Measurements from ENCODE around the gene MFSD12.
"Not testable (repeated sequence)": the region's sequence is repeated elsewhere in the genome, so short reads cannot be mapped to it uniquely, and the experiment has no call there.

The MFSD12 gene

DNA sequence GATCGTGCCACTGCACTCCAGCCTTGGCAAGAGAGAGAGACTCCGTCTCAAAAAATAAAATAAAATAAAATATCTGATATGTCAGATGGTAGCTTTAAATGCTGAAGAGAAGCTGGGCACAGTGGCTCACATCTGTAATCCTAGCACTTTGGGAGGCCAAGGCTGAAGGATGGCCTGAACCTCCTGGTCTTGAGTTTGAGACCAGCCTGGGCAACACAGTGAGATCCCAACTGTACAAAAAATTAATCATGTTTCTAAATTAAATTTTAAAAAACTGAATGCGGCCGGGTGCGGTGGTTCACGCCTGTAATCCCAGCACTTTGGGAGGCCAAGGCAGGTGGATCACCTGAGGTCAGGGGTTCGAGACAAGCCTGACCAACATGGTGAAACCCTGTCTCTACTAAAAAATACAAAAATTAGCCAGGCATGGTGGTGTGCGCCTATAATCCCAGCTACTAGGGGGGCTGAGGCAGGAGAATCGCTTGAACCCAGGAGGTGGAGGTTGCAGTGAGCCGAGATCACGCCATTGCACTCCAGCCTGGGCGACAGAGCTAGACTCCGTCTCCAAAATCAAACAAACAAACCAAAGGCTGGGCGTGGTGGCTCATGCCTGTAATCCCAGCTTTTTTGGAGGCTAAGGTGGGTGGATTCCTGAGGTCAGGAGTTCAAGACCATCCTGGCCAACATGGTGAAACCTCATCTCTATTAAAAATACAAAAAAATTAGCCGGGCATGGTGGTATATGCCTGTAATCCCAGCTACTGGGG is 26.8 kb upstream of the MFSD12 start:
- not testable (repeated sequence) for DNase-seq

DNA sequence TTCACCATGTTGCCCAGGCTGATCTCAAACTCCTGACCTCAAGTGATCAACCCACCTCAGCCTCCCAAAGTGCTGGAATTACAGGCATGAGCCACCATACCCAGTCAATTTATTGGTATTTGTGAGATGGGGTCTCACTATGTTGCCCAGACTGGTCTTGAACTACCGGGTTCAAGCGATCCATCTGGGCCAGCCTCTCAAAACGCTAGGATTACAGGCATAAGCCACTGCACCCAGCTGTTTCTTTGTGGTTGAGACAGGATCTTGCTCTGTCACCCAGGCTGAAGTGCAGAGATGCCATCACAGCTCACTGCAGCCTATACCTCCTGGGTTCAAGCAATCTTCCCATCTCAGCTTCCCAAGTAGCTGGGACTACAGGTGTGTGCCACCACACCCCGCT is 24.4 kb upstream of the MFSD12 start:
- DNase-seq, result not testable (repeated sequence)

DNA sequence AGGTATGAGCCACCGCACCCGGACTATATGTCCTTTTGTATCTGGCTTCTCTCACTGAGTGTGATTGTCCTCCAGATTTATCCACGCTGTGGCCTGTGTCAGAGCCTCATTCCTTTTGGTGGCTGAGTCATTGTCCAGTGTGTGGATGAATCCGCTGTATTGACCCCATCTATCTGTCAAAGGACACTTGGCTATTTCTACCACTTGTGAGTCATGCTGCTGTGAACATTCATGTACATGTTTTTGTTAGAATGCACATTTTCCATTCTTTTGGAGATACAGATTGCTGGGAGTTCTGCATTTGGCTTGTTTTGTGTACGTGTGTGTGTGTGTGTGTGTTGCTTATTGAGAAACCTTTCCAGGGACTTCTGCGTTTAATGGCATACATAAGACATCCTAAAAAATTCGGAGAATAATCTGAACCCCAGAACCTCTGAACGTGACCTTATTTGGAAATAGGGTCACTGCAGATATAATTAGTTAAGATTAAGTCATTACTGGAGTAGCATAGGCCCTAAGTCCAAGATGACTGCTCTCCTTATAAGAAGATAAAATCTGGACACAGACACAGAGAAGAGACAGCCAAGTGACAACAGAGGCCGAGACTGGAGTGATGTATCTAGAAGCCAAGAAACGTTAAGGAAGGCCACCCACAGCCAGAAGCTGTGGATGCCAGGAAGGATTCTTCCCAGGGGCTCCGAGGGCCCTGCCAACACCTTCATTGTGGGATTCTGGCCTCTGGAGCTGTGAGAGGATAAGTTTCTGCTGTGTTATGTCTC is 23.0 kb upstream of the MFSD12 start:
- peak; percentile 89 for DNase-seq

DNA sequence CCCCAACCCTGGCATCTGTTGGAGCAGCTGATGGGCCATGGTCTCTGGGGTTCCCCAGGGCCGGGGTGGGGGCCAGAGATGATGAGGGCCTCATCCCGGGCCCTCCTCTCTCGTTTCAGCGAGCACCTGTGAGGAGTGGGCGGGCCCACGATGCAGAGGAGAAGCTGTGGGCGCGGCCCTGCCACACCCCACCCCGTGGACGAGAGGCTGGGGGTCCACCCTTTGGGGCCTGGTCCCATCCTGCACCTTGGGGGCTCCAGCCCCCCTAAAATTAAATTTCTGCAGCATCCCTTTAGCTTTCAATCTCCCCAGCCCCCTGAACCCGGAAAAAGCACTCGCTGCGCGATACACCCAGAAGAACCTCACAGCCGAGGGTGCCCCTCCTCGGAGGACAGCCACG is 21.0 kb upstream of the MFSD12 start:
- DNase-seq, result no peak

DNA sequence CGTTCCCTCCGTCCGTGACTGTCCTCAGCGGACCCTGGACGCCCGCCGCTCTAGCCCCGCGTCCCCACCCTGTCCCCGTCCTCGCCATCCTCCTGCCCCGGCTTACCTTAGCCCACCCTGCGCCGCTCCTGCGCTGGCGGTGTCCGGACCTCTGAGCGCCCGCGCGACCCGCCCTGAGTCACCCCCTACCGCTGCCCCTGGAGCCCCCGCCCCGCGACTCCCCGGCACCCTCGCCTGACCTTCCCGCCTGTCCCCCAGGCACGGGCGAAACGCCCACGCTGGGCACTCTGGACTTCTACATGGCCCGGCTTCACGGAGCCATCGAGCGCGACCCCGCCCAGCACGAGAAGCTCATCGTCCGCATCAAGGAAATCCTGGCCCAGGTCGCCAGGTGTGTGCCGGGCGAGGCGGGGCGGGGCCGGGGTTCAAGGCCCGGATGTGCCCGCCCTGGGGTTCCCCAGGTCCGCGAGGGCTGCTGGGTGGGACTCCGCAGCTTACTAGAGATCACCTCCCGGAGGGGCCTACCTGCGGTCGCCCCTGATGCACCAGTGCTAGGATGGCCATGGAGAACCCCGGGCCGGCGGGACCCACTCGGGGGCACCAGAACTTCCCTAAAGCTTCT is 20.4 kb upstream of the MFSD12 start:
- DNase-seq, result no peak

DNA sequence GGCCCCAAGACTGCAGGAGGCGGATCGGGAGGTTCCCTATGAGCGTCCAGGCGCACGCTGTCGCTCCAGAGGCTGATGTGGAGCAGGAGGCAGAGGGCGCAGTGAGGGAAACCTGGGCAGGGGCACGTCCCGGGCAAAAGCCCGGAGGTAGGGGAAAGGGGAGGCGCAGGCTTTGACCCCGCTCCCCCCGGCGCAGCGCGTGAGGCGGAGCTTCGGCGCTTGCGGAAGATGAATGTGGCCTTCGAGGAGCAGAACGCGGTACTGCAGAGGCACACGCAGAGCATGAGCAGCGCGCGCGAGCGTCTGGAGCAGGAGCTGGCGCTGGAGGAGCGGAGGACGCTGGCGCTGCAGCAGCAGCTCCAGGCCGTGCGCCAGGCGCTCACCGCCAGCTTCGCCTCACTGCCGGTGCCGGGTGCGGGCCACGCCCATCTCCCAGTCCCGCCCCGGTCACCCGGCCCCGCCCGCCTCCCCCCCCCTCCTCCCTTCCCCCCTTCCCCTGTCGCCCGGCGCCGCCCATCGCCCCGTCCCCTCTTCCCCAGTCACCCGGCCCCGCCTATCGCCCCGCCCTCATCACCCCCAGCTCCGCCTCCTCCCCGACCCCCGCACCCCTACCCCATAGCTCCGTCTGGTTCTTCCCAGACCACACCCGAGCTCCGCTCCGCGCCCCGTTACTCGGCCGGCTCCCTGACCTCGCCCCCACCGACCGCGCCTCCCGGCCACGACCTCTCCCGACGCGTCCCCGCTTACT is 19.5 kb upstream of the MFSD12 start:
- peak; percentile 79 for DNase-seq

DNA sequence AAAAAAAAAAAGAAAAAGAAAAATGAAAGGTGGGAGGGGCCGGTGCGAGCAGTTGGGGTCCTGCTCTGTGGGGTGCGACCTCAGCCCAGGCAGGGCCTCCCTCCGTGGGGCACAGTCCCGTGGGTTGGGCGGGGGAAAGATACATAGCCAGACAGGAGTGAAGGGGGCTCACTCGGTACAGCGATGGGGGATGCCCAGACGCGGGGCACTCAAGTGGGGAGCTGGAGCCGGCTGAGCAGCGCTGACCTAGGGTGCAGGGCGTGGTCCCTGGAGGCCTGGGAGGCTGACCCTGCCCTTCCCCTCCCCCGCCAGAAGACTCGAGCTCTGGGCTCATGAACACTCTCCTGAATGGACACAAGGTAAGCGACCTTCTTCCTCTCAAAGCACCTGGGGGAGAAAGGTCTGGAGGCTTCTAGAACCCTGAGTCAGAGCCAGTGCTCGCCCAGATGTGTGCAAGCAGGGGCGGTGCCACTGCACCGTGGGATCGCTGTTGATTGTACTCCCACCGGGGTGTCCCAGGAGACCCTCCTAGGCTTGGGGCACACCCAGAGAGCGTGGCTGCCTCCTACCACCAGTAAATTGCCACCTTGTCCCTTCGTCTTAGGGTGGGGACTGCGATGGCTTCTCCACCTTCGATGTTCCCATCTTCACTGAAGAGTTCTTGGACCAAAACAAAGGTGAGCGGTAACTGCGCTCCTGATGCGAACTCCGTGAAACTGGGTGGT is 18.7 kb upstream of the MFSD12 start:
- DNase-seq, result no peak

DNA sequence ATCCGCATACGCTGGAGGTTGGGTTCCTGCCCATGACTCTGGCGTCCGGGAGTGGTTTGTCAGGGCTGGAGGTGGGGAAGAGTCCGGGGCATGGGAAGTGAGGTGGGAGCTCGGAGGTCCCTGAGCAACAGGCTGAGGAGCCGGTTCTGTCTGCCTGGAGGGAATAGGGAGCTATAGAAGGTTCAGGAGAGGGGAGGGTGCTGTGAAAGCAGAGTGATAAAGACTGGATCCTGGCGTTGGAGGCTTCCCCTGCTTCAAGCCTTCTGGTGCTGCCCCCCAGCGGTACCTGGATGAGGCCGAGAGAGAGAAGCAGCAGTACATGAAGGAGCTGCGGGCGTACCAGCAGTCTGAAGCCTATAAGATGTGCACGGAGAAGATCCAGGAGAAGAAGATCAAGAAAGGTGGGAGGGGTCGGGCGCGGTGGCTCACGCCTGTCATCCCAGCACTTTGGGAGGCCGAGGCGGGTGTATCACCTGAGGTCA is 17.9 kb upstream of the MFSD12 start:
- peak; percentile 31 for DNase-seq

DNA sequence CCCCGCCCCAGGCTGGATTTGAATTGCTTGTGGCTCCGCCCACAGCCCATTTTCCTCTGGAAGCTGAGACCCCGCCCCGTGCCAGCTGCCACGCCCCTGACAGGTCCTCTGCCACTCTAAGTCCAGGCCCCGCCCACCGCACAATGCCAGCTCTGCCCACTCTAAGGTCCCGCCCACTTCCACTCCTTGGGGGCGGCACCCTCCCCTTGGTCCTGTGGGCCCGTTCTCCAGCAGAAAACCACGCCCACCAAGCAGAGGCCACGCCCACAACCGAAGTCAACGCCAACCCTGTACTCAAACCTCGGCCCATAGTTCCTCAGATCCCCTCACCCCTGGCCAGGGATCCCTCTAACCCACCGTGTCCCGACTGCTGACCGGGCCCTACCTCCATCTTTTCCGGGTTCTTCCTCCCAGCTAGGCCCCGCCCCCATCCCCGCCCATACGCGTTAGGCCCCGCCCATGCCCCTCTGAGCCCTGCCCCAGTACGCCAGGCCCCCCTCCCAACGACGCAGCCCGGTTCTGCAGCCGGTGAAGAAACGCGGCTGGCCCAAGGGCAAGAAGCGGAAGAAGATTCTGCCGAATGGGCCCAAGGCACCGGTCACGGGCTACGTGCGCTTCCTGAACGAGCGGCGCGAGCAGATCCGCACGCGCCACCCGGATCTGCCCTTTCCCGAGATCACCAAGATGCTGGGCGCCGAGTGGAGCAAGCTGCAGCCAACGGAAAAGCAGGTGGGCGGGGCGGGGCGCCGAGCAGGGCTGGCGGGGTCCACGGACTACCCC is 16.7 kb upstream of the MFSD12 start:
- DNase-seq, result peak; percentile 93

DNA sequence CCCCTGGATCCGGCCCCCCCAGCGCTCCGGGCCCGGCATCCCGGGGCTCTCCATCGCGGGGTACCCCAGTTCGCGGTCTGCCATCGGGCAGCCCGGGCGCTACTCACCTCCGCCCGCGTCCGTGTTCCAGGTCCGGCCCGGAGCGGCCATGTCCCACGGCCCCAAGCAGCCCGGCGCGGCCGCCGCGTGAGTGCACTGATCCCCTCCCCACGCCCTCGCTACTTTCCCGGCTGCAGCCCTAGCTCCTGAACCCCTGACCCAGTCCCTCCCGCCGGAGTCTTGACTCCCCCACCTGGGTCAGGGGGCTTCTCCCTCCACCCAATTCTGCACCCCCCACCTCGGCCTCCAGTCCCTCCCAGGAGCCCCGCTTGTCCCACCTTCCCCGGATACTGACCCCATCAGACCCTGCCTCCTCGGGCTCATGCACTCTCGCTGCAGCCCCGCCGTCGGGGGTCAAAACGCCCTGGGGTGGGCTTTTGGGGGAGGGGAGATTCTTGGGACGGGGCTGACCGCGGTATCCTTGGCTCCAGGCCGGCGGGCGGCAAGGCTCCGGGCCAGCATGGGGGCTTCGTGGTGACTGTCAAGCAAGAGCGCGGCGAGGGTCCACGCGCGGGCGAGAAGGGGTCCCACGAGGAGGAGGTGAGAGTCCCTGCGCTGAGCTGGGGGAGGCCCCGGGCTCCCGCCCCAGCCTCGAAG is 15.9 kb upstream of the MFSD12 start:
- no peak for DNase-seq

DNA sequence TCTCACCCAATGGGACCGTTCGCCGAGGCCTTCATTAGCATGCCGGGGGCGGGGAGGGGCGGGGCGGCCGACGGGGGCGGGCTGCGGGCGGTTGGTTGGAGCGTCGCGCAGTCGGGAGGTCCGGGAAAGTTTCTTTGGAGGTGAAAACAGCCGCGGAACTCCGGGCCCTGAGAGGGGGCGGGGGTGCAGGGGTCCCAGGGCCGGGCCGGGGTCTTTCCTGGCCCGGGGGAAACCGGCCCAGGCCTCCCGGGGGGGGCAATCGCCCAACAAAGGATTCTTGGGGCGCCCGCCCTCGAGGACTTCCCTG is 15.4 kb upstream of the MFSD12 start, which contains the start of gene HMG20B:
TSS of gene HMG20B (plus strand) at position 90 of the 307 bp plus-strand sequence. CDS start 366 bp downstream, outside the sequence.
- DNase-seq, result no peak

DNA sequence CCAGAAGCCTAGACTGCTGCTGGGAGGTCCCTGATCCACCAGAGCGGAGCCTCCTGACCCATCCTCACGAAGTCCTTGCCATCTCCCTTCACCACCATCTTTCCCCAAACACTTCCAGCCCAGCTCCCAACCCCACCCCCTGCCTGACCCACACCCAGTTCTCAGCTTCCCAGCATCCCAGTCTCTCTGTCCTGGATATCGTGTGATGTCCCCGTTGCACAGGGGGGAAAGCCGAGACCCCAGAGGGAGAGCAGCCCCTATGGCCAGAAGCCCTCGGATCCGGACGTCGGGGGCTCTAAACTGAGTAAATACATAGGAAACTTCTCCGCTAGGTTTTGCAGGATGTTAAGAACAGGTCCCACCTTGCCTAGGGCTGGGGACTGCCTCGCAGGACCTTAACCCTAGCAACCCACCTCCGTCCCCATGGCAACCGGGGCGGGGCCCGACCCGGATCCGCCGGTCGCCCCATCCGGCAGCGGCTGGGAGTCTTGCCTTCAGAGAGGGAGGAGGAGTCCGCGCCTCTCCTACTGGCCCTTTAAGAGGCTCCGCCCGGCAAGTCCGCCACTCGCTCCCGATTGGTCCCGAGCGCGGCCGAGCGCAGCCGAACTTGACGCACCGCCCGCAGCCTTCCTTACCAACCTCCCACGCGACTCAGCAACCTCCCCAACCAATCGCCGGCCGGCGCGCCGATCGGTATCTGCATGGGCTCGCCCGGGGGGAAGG is 14.9 kb upstream of the MFSD12 start:
- peak; percentile 100 for DNase-seq

DNA sequence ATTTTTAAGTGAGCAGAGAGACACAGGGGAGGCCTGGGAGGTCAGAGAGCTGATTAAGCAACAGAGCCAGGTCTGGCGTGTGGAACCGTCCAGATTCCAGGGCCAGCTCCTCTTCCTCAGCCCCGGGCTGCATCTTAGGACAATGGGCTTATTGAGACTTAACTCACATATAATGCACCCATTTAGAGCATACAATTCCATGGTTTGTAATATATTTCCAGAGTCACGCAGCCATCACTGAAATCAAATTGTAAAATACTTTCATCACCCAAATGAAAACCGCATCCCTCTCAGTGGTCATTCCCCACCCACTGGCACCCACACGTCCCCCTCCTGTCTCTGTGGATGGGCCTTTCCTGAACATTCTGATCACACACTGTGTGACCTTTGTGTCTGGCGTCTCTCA is 13.2 kb upstream of the MFSD12 start:
- no peak for DNase-seq

DNA sequence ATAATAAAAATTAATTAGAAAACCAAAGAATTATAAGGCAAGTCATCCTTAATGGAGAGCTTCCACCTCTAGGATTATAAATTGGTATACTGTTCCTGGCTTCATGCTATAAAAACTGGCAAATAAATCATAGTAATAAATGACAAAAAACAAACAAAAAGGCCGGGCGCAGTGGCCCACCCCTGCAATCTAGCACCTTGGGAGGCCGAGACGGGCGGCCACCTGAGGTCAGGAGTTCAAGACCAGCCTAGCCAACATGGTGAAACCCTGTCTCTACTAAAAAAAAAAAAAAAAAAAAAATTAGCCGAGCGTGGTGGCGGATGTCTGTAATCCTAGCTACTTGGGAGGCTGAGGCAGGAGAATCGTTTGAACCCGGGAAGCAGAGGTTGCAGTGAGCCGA is 12.7 kb upstream of the MFSD12 start:
- not testable (repeated sequence) for DNase-seq

DNA sequence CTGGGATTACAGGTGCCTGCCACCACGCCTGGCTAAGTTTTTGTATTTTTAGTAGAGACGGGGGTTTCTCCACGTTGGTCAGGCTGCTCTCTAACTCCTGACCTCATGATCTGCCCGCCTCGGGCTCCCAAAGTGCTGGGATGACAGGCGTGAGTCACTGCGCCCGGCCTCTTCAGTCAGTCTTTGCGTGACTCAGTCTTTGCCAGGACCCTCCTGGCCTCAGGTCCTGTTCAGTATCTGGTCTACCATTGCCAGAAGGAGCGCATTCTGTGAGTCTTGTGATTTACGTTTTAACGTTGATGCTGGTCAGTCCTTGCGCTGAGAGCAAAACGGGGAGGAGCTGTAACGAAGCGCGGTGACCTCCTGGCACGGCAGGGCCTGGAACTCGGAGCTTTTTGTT is 7.8 kb upstream of the MFSD12 start:
- DNase-seq, result no peak

DNA sequence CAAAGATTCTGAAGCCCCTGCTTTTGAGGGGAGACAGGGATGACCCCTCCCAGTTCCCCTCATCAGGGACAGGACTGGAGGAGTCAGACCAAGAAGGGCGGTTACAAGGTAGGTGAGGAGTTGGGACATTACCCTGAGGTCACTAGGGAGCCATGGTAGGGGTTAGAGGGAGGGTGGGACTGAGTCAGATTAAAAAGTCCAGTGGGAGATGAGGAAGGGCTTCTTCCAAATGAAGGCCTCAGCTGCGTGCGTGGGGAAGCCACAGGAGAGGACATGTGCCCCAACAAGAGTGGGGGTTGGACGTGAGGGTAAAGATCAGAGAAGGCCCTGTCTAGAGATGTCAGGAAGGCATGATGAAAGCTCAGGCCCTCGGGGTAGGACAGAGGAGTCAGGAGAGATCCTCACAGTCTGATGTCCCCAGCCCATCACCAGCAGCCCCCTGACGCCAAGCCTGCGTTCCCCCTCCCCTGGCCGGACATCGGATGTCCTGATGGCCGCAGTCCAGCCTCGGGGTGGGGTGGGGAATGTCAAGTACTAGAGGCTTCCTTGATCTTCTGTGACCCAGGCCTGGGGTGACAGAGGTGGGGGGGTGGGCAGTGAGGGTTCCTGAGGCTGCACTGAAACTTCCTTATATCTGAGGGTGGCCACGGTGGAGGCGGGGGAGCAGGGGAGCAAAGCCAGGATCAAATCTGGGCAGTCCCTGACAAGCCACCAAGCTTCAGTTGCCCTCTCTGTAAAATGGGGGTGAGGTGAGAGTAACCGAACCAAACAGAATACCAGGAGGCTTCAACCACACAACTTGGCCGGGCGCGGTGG is 6.5 kb upstream of the MFSD12 start:
- DNase-seq, result no peak

DNA sequence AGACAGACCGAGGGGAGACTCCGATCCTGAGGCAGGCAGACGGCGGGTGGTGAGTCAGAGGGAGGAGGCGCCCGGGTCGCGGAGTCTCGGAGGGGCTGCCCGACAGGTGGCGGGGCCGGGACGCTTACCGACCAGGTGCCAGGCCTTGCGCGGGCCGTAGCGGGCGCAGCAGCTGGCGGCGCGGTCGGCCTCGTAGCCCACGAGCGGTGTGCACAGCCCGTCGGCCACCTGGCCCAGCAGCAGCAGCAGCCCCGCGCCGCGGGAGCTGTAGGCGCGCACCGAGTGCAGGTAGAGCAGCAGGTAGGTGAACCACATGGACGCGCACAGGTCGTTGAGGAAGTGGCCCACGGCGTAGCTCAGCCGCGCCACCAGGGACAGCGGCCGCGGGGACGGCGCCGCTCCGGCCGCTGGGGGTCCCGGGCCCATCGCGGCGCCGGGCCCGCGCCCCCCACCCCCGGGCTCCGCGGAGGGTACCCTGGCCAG is 367 bp downstream of the MFSD12 start:
- DNase-seq, result peak; percentile 41

DNA sequence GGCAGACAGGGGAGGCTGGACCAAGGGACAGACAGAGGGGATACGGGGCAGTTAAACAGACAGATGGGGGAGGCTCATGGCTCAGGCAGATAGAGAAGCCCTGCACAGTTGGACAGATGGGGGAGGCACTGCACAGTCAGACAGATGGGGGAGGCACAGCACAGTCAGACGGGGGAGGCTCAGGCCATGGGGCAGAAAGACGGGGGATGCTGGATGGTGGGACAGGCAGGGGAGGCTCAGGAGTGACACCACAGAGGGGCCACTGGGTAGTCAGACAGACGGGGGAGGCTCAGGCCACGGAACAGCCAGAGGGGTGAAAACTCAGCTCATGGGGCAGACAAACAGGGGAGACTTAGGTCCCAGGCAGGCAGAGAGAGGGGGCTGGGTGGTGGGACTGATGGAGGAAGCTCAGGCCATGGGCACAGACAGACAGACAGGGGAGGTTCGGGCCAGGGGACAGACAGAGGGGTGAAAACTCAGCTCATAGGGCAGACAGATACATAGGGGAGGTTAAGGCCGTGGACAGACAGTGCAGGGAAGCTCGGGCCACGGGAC is 886 bp downstream of the MFSD12 start:
- DNase-seq, result no peak

Measured in fibroblast of skin of right biceps (primary cell).